ENCODE data around the gene VPS13D. TPM values are rescaled to one million over a fixed set of nuclear protein-coding genes. Genes with fewer than 3 reads are reported as not detected.
A peak's percentile ranks its signal among the peaks of the same experiment; 100 is the strongest.

Gene VPS13D
- total RNA-seq, 1 donor = 37.5 TPM

DNA sequence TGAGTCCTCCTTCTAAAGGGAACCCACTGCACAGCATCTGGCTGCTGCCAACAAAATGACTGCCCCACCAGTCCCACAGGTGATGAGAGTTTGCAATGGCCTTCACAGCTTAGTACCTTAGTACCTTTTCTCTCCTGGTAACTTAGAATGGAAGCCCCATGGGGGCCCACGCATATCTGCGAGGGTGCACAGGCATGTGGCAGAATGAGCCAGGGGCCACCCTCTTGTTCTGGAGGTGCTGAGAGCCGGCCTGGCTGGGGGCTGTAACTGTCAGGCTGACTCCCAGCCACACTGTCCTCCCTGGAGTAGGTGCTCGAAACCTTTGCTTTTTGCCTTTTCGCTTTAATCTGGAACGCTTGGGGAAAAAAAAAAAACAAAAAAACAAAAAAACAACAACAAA lies 203.1 kb downstream of the VPS13D start:
- DNase-seq (ENCODE audit: low read depth) = no peak
- H3K4me3 ChIP-seq (ENCODE audit: low read depth, low read length) = no peak overlapping the region
- TF ChIP-seq, protein P1, sequence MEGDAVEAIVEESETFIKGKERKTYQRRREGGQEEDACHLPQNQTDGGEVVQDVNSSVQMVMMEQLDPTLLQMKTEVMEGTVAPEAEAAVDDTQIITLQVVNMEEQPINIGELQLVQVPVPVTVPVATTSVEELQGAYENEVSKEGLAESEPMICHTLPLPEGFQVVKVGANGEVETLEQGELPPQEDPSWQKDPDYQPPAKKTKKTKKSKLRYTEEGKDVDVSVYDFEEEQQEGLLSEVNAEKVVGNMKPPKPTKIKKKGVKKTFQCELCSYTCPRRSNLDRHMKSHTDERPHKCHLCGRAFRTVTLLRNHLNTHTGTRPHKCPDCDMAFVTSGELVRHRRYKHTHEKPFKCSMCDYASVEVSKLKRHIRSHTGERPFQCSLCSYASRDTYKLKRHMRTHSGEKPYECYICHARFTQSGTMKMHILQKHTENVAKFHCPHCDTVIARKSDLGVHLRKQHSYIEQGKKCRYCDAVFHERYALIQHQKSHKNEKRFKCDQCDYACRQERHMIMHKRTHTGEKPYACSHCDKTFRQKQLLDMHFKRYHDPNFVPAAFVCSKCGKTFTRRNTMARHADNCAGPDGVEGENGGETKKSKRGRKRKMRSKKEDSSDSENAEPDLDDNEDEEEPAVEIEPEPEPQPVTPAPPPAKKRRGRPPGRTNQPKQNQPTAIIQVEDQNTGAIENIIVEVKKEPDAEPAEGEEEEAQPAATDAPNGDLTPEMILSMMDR (IDR thresholded peaks at IDR 0.05; ENCODE audit: insufficient read depth, low read length) = no peak

DNA sequence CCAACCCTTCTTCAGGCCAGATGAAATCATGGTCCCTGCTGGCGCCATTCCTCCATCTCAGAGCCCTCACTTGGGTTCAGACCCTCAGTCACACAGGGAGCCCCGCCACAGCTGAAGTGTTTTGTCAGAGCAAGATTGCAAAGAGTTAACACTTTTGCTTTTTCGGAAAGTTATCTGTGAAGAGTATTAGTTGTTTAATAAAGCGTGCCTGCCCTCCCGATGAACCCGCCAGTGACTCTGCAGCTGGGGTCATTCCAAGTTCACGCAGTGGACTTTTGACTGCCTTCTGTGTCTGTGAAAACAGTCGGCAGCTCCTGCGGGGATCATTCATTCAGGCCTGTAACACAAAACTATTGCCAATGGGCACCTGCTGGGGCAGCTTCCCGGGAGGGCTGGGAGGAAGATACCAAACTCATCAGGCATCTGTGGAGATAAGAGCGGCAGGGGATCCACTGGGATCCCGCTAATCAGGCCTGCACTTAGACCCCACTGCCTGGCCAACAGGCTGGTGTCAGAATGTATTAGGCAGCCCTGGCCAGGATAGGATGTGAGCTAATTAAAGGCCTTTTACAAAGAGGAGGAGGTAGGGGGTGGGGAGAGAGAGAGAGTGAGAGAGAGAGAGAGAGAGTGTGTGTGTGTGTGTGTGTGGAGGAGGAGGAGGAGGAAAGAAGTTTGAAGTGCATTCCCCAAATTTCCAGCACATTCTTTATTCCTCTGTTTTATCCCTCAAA lies 203.7 kb downstream of the VPS13D start:
- DNase-seq (ENCODE audit: low read depth) = peak; percentile 72
- TF ChIP-seq, protein P1 (IDR thresholded peaks at IDR 0.05; ENCODE audit: insufficient read depth, low read length) = no peak
- no peak overlapping the region for H3K4me3 ChIP-seq (ENCODE audit: low read depth, low read length)

DNA sequence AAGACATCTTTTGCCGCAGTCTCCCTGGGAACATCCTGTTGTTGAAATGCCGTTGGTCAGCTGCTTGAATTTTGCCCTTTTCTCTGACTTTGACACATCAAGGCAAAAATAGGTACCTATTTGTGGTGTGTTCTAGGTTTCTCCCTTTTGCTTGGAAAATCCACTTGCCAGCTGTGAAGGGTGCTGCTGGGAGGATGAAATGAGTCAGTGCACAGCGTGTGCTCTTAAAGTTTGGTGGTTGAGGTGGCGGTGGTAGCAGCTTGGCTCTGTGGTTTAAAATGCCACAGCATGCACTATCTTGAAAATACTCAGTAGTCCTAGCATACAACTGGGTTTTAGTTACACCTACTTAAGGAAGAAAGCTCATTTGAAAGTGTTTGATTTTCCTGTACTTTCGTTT lies 204.3 kb downstream of the VPS13D start:
- H3K4me3 ChIP-seq (ENCODE audit: low read depth, low read length) = no peak overlapping the region
- DNase-seq (ENCODE audit: low read depth) = peak; percentile 70

DNA sequence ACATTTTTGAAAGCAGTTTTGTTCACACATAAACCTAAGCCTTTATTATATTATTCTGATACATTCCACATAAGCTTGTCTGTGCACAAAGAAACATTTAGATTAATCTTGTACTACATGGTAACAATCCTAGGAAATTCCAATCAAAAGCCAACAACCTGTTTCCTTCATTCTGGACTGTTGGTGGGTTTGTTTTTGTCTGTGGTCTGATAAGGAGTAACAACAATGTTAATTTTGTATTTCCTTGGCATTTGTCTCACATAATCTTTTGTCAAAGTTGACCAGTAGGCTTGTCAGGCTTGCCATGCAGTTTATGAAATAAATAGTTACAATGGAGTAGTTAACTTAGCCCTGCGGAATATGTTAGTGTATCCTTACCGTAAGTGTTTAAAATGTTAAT lies 204.9 kb downstream of the VPS13D start:
- no peak overlapping the region for H3K4me3 ChIP-seq (ENCODE audit: low read depth, low read length)
- peak; percentile 68 for DNase-seq (ENCODE audit: low read depth)
- TF ChIP-seq, protein P1 (IDR thresholded peaks at IDR 0.05; ENCODE audit: insufficient read depth, low read length) = no peak

More for the DNA sequence above, 204.3 kb downstream of the VPS13D start:
- TF ChIP-seq, protein P1 (IDR thresholded peaks at IDR 0.05; ENCODE audit: insufficient read depth, low read length) = no peak

DNA sequence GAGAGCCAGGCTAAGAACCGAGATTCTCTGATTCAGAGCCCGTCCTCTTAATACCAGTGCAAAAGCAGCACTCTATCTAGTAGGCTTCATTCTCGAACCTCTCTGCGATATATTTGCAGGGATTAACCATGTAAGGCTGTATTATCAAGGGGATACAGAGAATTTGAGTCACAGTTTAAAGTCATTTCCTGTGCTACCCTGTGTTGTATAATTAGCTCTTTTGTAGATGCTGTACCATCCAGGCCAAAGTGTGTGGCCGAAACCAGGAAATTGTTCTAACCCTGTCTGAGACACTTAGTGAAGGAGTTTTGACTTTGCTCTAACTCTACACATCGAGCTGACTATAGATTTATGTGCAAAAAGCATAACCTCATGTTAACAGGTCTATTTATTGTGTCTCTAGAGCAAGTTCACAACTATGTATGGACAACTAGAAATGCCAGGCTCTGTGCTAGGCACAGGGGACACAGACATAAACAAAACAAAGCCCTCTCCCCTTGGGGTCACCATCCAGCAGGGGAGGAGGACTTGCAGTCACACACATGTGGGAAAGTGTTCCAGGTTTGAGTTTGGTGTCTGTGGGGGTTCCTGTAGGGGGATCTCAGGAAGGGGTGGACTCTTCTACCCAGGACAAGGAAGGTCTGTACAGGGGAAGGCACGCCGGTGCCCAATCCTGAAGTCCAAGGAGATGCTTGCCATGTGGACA lies 206.0 kb downstream of the VPS13D start:
- DNase-seq (ENCODE audit: low read depth) = peak; percentile 34
- TF ChIP-seq, protein P1 (IDR thresholded peaks at IDR 0.05; ENCODE audit: insufficient read depth, low read length) = no peak
- no peak overlapping the region for H3K4me3 ChIP-seq (ENCODE audit: low read depth, low read length)

DNA sequence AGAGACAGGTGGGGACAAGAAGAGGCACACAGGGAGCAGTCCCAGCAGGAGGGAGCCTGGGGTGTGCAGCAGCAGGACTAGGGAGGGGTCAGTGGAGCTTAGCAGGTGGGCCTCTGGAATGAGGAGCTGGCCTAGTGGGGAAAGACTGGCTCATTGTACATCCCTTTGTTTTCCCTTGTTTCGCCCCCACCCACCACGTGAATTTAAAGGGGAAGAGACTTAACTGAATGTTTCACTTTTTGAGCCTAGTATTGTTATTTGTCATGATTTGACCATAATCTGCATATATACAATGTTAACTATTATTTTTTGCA lies 206.5 kb downstream of the VPS13D start:
- DNase-seq (ENCODE audit: low read depth) = no peak
- H3K4me3 ChIP-seq (ENCODE audit: low read depth, low read length) = no peak overlapping the region
- TF ChIP-seq, protein P1 (IDR thresholded peaks at IDR 0.05; ENCODE audit: insufficient read depth, low read length) = no peak
